GM03348 (cell line): Measurements from ENCODE around the gene RRH.
A peak's percentile ranks its signal among the peaks of the same experiment; 100 is the strongest.
"Not testable (repeated sequence)": the region's sequence is repeated elsewhere in the genome, so short reads cannot be mapped to it uniquely, and the experiment has no call there.

ENCODE experiments used
- DNase-seq: peaks from one replicate; pipeline ENCODE4 v3.0.0; 2012; ENCODE audit warnings: low spot score

The RRH gene

DNA sequence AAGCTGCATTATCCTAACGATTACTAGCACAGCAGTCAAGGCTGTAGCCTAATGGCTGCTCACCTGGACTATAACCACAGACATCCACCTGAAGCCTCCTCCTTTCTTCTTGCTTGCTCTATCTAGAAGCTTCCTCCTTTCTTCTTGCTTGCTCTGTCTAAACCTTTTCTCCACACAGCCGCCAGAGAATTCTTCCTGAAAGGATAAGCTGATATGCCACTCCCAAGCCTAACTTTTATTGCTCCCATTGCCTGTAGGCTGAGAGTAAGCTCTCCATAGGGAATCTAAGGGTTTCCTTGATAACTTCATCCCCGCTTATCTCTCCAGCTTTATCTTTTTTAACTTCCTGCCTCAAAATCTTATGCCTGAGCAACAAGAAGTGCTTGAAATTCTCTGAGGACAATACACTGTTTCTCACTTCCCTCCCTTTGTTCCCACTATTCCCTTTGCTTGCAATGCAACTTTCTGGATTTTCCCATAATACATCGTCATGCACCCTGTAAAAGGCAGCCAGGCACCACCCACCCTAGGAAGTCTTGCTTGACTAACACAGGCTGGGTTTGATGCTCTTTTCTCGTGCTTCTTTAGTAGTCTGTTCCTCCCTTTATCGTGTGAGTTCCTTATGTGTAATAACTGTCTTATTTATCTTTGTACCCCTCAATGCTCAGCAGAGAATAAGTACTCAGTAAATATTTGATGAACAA lies 18.8 kb downstream of the RRH start:
- no peak for DNase-seq

DNA sequence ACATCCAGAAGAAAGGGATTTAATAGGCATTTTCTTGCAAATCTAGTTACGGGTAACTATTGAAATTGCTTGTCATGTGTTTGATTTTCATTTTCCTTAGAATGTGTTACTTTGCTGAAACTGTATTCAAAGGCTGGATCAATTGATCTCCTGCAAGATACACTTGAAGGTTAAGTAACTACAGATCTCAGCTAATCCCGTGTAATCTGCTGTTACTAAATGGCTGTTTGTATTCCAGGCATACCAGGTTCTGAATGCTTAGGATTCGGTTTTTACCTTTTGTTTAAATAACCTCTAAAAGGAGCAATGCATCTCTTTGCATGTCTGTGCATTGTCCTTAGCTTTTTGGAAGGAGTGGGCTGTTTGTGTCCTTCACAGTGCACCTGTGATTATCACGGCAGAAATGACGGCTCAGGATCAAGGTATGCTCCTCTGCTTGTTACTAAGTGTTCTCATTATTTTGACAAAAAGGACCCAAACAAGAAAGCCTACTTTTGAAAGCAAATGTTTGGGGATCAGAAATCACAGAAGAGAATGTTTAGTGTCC lies 20.2 kb downstream of the RRH start, which contains the start of gene LRIT3:
Gene LRIT3, plus strand, starts transcription at position 212 of the 547 bp plus-strand sequence. Its CDS starts 95 bp downstream, at position 307.
- no peak for DNase-seq

DNA sequence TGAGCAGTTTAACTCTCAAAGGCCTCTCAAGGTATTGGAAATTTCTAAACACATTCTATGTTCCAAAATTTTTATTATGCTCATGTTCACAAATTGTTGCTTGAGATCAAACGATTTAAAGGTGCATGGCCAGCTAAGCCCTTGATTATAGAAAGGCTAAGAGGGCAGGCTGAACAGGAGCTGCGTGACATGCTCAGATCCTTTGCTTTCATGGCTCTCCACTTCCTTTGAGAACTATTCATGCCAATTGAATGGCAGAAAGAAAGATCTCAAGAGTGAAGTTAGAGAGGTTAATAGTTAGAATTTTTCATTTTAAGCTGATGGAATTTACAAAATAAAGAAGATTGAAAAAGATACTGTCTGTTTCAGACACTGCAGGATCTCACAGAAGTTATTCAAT lies 20.7 kb downstream of the RRH start:
- no peak for DNase-seq

DNA sequence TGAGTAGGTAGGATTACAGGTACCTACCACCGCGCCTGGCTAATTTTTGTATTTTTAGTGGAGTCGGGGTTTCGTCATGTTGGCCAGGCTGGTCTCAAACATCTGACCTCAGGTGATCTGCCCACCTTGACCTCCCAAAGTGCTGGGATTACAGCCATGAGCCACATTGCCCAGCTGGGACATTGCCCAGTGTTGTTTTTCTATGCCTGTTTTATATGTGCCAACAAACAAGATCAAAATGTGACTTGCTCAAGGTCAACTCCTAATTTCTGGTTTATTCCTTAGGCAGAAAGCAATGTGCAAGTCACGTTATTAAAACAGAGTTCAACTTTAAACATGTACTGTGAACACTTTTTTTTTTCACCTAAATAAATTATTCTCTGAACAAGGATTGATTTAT lies 22.8 kb downstream of the RRH start:
- no peak for DNase-seq

DNA sequence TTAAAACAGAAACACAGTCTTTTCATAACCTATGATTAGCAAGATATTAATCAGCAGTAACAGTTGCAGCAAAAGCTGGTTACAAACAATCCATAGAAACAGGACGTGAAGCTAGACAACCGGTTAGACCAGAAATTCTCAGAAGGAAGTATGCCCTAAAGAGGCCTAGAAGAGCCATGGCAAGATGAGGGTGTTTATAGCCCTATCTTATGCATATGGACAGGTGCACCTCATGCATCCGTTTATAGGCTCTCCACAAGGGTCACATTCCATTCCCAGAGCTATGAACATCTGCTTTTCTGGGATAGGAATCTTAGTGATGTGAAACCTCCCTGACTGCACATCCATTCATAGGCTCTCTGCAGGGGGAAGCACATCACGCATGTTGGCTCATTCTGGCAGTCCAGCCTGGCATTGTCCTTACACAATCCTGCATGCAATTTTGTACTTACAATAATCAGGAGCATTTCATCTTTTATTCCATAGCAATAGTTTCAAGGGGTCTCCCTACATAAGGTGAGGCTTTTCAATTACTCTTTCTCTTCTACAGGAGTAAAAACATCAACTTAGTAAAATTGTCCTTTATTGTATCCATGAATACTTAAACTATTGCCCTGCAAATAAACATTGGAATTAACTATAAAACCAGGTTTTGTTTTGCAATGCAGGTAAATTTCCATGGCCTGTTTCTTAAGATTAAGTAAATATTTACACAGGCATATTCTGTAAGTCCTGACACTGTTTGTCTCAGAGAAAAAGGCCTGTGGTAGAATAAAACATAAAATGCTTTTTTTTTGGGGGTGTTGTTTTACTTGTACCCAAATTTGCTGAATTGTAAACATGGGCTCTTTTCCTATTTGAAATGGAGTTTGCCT lies 31.9 kb downstream of the RRH start:
- DNase-seq: not testable (repeated sequence)

DNA sequence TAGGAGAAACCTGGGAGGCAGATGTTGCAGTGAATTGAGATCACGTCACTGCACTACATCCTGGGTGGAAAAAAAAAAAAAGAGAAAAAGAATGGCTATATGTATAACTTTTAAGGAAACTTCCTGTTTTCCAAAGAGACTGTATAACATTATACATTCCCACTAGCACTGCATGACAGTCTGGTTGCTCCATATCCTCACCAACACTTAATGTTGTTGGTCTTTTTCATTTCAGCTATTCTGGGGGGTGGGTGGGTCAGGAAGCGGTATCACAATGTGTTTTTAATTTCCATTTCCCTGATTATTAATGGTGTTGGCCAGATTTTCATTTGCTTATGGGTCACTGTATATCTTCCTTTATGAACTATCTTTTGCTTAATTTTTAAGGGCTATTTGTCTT lies 33.5 kb downstream of the RRH start:
- DNase-seq: no peak

DNA sequence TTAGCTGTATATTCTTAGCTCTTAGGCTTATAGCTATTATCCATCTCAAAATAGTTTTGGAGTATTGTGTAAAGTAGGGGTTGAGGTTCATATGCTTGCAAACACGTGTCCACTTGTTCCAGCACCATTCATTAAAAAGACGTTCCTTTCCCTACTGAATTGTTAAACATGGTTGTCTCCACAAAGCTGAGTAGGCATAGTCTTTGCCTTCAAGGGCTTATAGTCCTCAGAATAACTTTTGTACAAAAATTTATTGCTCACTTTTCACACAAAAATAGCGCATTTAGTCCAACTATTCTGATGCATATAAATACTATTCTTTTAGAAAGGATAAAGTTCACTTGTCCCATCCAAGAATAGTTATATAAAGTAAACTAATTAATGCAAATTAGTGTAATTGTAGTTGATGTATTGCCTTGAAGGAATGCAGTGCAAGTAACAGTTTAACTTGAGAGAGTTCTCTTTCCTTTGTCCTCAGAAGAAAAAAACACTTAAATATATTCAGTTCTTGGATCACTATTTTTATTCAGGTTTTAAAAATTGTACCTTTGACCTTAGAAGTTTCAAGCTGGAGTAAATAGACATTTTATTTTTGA lies 34.2 kb downstream of the RRH start:
- DNase-seq: no peak

DNA sequence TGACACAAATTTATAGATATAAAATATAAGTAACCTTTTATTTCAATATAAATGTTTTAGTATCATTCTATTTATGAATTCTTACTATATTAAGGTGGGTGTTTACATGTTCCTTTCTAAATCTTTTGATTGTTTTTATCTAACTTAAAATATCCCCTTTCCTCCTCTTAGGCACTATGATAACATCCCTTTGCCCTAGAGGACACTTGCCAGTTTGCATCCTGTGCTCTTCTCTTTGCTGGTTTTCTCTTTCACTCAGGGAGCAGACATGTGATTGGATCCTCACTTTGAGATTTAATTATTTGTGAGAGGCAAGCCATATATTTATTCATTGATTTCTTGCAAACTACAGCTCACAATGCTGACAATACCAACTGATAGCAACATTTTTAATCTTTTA lies 36.4 kb downstream of the RRH start:
- no peak for DNase-seq

DNA sequence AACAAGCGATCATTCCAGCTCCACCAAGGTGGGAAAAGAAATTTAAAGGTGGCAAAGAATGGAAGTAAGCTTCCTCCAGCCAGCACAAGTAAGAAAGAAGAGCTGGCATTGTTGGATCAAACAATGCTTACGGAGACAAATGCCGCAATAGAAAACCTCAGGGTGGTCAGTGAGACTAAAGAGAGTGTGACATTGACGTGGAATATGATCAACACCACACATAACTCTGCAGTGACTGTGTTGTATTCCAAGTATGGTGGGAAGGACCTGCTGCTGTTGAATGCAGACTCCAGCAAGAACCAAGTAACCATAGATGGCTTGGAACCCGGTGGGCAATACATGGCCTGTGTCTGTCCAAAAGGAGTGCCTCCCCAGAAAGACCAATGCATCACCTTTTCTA lies 42.3 kb downstream of the RRH start:
- no peak for DNase-seq

DNA sequence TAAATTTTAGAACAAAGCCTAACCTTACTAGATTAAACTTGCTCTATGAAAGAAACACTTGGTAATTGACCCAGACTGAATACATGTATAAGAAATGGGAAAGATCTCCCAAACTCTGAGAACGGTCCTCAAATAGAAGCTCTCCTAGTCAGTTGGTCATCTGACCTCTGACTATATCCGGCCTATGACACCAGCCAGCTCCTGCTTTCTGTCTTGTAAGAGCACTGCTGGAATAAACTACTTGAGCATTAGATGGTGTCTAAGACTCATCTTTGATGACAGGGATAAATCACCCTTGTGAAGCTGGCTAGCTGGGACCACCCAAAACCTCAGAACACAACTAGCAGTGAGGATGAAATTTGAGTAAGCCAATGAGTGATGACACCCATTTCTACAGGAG lies 44.3 kb downstream of the RRH start:
- DNase-seq: no peak

DNA sequence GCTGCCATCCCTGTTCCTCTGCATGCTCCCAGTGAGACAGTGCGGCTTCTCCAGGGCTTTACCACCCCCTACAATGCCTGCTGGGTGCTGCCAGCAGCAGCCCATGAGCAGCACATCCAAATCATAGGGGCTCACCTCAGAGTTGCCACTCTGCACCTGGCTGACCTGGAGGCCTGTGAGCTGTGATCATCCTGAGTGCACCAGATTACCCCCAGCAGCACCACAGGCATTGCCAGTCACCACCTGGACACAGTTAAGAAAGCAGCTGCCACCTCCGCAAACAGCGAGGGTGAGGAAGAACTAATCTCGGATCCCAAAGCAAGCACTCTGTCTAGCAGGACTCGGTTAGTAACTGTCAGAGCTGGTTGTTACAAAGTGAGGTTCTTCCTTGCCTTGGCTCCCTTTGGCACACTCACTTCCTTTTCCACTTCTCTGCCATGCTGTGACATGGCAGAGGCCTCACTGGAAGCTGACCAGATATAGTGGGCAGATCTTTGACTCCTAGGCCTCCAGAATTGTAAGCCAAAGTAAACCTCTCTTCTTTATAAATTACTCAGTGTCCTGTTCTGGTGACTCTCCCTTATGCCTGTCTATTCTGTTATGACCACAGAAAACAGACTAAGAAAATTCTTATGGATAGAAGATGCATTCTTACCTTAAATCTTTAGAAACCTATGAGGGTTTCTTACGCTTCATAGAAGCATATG lies 45.3 kb downstream of the RRH start:
- no peak for DNase-seq

DNA sequence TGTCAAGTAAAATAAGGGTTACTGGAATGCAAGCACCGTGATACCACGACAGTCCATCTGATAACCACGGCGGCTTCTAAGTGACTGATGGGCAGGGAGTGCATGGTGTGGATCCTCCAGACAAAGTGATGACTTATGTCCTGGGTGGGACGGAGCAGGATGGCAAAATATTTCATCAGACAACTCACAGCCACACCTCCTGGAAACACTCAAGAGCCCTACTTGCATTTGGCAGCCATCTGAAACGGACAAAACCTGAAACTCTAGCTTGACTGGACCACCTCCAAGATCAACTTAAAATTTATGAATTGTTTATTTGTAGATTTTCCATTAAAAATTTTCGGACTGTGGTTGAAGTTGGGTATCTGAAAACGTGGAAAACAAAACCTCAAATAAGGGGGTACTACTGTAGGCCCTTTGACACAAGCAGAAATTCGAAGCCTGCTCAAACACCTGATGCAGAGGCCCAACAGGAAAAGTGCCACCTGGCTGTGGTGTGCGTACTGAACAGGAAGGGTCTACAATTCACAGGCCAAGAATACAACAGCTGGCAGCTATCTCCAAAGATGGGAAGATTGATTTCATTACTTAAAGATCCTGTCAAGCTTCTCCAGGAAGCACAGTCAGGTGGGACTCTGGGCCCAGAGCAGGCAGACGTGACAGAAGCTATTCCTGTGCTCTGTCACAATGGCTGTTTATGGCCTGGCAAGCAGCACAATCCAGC lies 46.2 kb downstream of the RRH start:
- DNase-seq: peak; percentile 21

DNA sequence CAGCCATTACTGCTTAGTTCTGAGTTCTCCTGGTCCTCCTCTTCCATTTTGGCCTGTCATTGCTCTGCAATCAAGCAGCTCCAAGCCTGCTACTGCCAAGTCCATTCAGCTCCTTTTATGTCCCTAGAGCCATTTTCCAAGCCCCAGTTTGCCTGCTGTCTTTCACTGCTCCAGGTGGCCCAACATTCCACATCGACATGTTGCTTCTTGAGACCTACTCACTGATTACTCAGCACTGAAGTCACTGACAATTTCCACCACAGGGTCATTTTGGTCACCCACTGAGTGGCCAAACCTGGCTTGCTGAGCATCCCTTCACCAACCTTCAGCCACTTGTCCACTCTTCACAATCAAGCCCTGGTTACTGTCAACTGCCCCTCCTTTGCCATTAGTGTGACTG lies 47.3 kb downstream of the RRH start:
- no peak for DNase-seq

DNA sequence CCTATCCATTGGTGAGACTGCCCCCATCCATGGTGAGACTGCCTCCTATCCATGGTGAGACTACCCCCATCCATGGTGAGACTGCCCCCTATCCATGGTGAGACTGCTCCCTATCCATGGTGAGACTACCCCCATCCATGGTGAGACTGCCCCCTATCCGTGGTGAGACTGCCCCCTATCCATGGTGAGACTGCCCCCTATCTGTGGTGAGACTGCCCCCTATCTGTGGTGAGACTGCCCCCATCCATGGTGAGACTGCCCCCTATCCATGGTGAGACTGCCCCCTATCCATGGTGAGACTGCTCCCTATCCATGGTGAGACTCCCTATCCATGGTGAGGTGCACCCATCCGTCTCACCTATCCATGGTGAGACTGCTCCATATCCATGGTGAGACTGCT lies 47.8 kb downstream of the RRH start:
- not testable (repeated sequence) for DNase-seq

DNA sequence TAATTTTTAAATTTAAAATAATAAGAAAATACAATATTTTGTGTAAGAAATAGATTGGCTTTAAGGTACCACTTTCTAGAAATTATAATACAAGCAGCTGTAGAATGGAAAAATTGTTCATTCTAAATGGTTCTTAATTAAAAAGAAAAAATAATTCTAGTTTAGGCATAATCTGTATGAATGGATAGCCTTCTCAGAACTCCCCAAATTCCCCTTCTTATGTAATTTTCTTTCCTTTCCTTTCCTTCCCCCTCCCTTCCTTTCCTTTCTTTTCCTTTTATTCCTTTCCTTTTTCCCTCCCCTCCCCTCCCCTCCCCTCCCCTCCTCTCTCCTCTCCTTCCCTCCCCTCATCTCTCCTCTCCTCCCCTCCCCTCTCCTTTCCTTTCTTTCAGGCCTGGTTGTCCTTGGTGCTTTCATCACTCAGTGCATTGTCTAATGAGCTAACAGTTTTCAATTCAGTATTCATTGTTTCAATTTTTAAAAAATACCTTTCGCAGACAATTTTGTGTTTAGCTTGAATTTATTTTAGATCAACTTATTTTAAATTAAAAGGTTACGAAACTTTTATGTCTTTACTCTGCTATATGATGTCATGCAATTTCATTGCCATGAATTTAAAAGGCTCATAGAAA lies 49.0 kb downstream of the RRH start:
- DNase-seq: no peak

DNA sequence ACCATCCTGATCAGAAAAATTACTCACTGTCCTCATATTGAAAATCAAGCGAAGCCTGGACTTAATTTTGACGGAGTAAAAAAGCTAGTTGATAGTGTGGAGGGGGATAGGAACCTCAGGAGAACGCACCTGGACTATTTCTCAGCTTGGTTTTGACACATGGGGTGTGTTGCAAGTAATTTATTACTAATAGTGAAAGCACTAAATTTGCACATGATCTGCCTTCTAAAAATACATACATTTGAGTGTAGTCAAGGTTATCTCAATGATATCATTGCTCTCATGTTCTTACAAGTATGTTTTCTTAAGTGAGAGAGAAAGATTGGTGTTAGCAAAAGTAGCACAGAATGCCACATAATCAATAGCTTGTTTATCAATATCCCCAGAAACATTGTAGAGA lies 49.6 kb downstream of the RRH start:
- no peak for DNase-seq

DNA sequence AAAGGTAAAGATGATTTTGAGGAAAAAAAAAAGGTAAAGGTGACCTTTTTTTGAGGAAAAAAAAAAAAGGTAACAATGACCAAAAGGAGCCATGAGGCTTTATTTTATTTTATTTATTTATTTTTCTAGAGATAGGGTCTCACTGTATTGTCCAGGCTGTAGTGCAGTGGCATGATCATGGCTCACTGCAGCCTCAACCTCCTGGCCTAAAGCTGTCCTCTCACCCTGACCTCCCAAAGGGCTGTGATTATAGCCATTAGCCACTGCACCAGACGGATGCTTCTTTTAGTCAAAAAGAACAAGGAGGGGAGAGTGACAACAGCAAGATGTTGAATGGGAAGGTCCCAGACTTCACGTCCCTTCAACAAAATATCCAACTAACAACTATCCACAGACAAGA lies 50.6 kb downstream of the RRH start:
- DNase-seq: no peak

DNA sequence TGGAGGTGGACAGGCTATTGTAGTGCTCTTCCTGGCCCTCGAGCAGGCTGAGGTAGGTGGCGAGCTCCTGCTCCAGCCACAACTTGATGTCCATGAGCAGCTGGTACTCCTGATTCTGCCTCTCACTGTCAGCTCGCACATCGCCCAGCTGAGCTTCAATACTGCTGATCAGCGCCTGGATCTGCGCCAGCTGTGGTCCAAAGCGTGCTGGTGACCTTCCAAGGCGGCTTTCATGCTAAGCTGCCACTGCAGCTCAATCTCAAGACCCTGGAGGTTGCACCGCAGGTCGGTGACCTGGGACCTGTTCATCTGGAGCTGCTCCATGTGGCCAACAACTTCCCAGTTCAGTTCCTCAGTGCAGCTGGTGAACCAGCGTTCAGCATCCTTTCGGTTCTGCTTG lies 51.3 kb downstream of the RRH start:
- DNase-seq: no peak

DNA sequence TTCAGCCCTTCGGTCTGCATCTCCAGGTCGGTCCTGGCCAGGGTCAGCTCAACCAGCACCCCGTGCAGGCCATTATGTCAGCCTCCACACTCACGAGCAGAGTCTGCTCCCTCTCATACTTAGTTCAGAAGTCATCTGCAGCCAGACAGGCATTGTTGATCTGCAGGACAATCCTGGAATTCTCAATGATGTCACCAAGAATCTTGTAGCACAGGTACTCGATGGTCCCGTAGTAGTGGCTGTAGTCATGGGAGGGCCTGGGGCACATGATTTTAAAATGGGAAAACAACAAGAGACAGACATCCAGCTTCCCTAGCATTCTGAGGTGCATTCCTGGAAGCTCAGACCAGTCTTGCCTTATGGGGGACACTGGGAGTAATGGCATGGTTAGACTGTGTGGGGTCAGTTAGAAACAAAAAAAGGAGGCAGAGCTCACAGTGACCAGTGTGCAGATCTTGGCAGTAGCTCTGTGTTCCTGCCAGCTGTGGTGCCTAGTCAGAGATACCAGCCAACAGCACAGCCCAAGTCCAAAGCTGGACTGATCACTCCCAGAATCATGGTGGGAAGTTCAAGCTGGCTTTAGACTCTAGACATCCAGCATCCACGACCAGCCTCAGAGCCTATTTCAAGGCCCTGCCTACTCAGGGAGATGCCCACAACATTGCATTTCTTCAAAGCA lies 52.0 kb downstream of the RRH start:
- no peak for DNase-seq

DNA sequence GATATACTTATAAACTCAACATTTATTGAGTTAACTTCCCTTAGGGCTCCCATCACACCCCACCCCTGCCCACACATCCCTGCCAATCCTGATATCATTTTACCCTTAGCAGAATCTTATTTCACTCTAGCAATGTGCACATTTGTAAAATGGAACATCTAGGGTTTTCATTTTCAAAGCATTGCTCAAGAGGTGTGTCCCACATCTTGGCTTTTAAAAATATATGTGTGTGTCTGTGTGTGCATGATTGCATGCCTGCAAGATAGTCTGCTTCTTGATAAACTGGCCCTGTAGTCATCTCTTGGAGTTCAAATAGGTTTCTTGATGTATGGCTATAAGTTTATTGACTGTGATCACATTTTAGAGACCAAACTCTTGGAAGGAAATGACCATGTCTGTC lies 58.5 kb downstream of the RRH start:
- no peak for DNase-seq
